MM.1S (cell line): ENCODE results near the gene CBL.

Source experiments
- DNase-seq: peaks from one replicate; pipeline ENCODE4 v3.0.0-alpha.2; 2015
- H2AFZ ChIP-seq: fragments of 300-600 bp; sonication (generic); 2 replicates; pipeline ENCODE4 v1.6.0; 2016; ENCODE audit warnings: antibody characterized with exemption, low read length
- H3F3A ChIP-seq: fragments of 300-600 bp; sonication (generic); 2 replicates; pipeline ENCODE4 v1.6.1; 2016; ENCODE audit warnings: mild to moderate bottlenecking, antibody characterized with exemption, low read length, moderate library complexity, mixed read lengths; ENCODE audit not compliant: insufficient read depth
- H3K27ac ChIP-seq: fragments of 300-600 bp; sonication (generic); 2 replicates; pipeline ENCODE4 v1.5.1; 2016; ENCODE audit warnings: mild to moderate bottlenecking, low read length
- H3K27me3 ChIP-seq: fragments of 300-600 bp; sonication (generic); replicated peaks from 2 replicates; pipeline ENCODE4 v1.6.0; 2016; ENCODE audit warnings: low read length; ENCODE audit not compliant: insufficient read depth
- H3K36me3 ChIP-seq: fragments of 300-600 bp; sonication (generic); replicated peaks from 2 replicates; pipeline ENCODE4 v1.6.1; 2016; ENCODE audit warnings: mild to moderate bottlenecking, low read length, mixed read lengths; ENCODE audit not compliant: insufficient read depth
- H3K4me1 ChIP-seq: fragments of 300-600 bp; sonication (generic); 2 replicates; pipeline ENCODE4 v1.6.1; 2016; ENCODE audit warnings: low read length, mixed read lengths
- H3K4me2 ChIP-seq: fragments of 300-600 bp; sonication (generic); 2 replicates; pipeline ENCODE4 v1.6.0; 2016; ENCODE audit warnings: low read depth, low read length
- H3K4me3 ChIP-seq: fragments of 300-600 bp; sonication (generic); 2 replicates; pipeline ENCODE4 v1.5.1; 2016; ENCODE audit warnings: low read length, mixed read lengths
- H3K79me2 ChIP-seq: fragments of 300-600 bp; sonication (generic); 2 replicates; pipeline ENCODE4 v1.6.1; 2016; ENCODE audit warnings: mixed run types, low read length, mixed read lengths
- H3K9ac ChIP-seq: fragments of 300-600 bp; sonication (generic); 2 replicates; pipeline ENCODE4 v1.6.1; 2016; ENCODE audit warnings: low read length, mixed read lengths
- H3K9me2 ChIP-seq: fragments of 300-600 bp; sonication (generic); replicated peaks from 2 replicates; pipeline ENCODE4 v1.6.1; 2016; ENCODE audit warnings: mild to moderate bottlenecking, low read length, mixed read lengths; ENCODE audit not compliant: insufficient read depth
- H3K9me3 ChIP-seq: fragments of 300-600 bp; sonication (generic); replicated peaks from 2 replicates; pipeline ENCODE4 v1.6.1; 2016; ENCODE audit warnings: mild to moderate bottlenecking, low read length, mixed read lengths; ENCODE audit not compliant: insufficient read depth
- H4K20me1 ChIP-seq: fragments of 300-600 bp; sonication (generic); 2 replicates; pipeline ENCODE4 v1.6.1; 2016; ENCODE audit warnings: mild to moderate bottlenecking, low read length, moderate library complexity, mixed read lengths; ENCODE audit not compliant: insufficient read depth
- CTCF ChIP-seq: fragments of 300-600 bp; sonication (generic); IDR thresholded peaks from 2 replicates; pipeline ENCODE4 v1.5.1; 2016; ENCODE audit warnings: antibody characterized with exemption, low read length, mixed read lengths
- EZH2 ChIP-seq: fragments of 300-600 bp; sonication (generic); optimal IDR thresholded peaks from 2 replicates; pipeline ENCODE3; 2017; ENCODE audit warnings: low read depth, mild to moderate bottlenecking, antibody characterized with exemption, low read length, mixed read lengths
- EZH2phosphoT487 ChIP-seq: fragments of 300-600 bp; sonication (generic); IDR thresholded peaks from 2 replicates; pipeline ENCODE4 v1.6.1; 2018; ENCODE audit warnings: antibody characterized with exemption, low read length

The CBL gene

GRCh38 chr11:119205574-119206510 is at the start of gene CBL:
CBL (plus strand) TSS chr11:119206339; CDS start chr11:119206418, 79 bp downstream.
- Histone ChIP-seq H3K79me2 (peaks cover 46% of the 10 kb centered on the region), H3K27me3 (no peaks in the 10 kb centered on the region), H3K4me2 (peak within 1 kb of the TSS; percentile 97), H3K4me3 (peak within 1 kb of the TSS; percentile 100), H3K4me1 (peaks cover 8% of the 10 kb centered on the region; the same call in 1 of the 2 replicates), H3K27ac (peak within 1 kb of the TSS; percentile 69; the same call in 1 of the 2 replicates), H3K9me2 (no peaks in the 10 kb centered on the region), H2AFZ (peak within 1 kb of the TSS; percentile 95), H4K20me1 (no peaks in the 10 kb centered on the region), H3K36me3 (no peaks in the 10 kb centered on the region), H3K9me3 (no peaks in the 10 kb centered on the region), H3K9ac (peak within 1 kb of the TSS; percentile 77), H3F3A (peaks cover 6% of the 10 kb centered on the region; the same call in 1 of the 2 replicates)
- TF ChIP-seq EZH2phosphoT487 (no peak), CTCF (peak; percentile 80), EZH2 (no peak)
- DNase-seq, result peak; percentile 89

GRCh38 chr11:119156496-119156895 is 49.6 kb upstream of the CBL start:
- no peaks in the 10 kb centered on the region for H3F3A ChIP-seq
- no peak for DNase-seq
- H3K4me2 ChIP-seq, result no peak overlapping the region
- no peaks in the 10 kb centered on the region for H4K20me1 ChIP-seq
- no peak overlapping the region for H3K9ac ChIP-seq
- H3K79me2 ChIP-seq, result no peaks in the 10 kb centered on the region
- no peaks in the 10 kb centered on the region for H3K4me1 ChIP-seq
- no peak overlapping the region for H2AFZ ChIP-seq
- peaks cover 46% of the 10 kb centered on the region for H3K27me3 ChIP-seq
- no peak overlapping the region for H3K4me3 ChIP-seq
- no peak for TF ChIP-seq EZH2phosphoT487
- TF ChIP-seq CTCF, result no peak; the same call in none of the 2 replicates
- no peak for TF ChIP-seq EZH2
- H3K27ac ChIP-seq, result no peak overlapping the region
- H3K36me3 ChIP-seq, result no peaks in the 10 kb centered on the region
- no peaks in the 10 kb centered on the region for H3K9me3 ChIP-seq
- no peaks in the 10 kb centered on the region for H3K9me2 ChIP-seq

- no peak overlapping the region for H3K9ac ChIP-seq
- H3K27me3 ChIP-seq, result peaks cover 45% of the 10 kb centered on the region
- no peak overlapping the region for H3K4me3 ChIP-seq
- no peaks in the 10 kb centered on the region for H3K9me3 ChIP-seq
- no peak overlapping the region for H2AFZ ChIP-seq
- H3K9me2 ChIP-seq, result no peaks in the 10 kb centered on the region
- no peaks in the 10 kb centered on the region for H3K79me2 ChIP-seq
- H3K4me1 ChIP-seq, result no peaks in the 10 kb centered on the region
- H3K27ac ChIP-seq, result no peak overlapping the region
- no peaks in the 10 kb centered on the region for H3F3A ChIP-seq
- DNase-seq, result no peak
- TF ChIP-seq EZH2phosphoT487 (no peak), EZH2 (no peak), CTCF (no peak)
- no peaks in the 10 kb centered on the region for H3K36me3 ChIP-seq
- H3K4me2 ChIP-seq, result no peak overlapping the region
- H4K20me1 ChIP-seq, result no peaks in the 10 kb centered on the region
These were observed 49.1 kb upstream of the CBL start for GRCh38 chr11:119157063-119157462.
